ENCODE measurements around the gene CCDC12. TPM values are rescaled to one million over a fixed set of nuclear protein-coding genes. Genes with fewer than 3 reads are reported as not detected.

CCDC12 gene
- total RNA-seq, 1 experiment from 2014 or later, result 46.5 TPM

DNA sequence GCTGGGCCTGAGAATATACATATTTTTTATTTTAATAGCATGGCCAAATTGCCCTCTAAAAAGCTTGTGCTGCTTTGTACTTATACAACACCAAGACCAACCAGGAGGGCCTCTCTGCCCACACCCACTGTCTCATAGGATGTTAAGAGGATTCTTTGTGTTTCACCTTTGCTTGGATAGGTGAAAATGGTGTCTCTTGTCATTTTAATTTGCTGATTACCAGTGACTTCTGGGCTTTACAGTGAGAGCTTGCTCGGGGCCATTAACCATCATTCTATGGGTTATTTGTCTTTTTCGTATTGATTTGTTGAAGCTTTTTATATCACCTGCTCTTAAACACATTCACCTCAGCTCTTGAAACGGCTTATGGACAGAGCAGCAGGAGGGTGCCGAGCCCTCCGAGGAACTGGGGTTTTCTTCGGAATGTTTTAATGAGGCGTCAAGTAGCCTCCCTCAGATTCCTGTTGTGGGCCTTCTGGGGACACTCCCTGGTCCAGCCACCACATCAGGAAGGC, 88.5 kb downstream of the CCDC12 start (continued):
- TF ChIP-seq, protein P1, sequence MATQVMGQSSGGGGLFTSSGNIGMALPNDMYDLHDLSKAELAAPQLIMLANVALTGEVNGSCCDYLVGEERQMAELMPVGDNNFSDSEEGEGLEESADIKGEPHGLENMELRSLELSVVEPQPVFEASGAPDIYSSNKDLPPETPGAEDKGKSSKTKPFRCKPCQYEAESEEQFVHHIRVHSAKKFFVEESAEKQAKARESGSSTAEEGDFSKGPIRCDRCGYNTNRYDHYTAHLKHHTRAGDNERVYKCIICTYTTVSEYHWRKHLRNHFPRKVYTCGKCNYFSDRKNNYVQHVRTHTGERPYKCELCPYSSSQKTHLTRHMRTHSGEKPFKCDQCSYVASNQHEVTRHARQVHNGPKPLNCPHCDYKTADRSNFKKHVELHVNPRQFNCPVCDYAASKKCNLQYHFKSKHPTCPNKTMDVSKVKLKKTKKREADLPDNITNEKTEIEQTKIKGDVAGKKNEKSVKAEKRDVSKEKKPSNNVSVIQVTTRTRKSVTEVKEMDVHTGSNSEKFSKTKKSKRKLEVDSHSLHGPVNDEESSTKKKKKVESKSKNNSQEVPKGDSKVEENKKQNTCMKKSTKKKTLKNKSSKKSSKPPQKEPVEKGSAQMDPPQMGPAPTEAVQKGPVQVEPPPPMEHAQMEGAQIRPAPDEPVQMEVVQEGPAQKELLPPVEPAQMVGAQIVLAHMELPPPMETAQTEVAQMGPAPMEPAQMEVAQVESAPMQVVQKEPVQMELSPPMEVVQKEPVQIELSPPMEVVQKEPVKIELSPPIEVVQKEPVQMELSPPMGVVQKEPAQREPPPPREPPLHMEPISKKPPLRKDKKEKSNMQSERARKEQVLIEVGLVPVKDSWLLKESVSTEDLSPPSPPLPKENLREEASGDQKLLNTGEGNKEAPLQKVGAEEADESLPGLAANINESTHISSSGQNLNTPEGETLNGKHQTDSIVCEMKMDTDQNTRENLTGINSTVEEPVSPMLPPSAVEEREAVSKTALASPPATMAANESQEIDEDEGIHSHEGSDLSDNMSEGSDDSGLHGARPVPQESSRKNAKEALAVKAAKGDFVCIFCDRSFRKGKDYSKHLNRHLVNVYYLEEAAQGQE (IDR thresholded peaks at IDR 0.05; ENCODE audit: low read depth), result no peak
- no peak for TF ChIP-seq SRF (IDR thresholded peaks at IDR 0.05; ENCODE audit: low read depth)
- no peak for TF ChIP-seq EZH2 (IDR thresholded peaks at IDR 0.05)
- TF ChIP-seq, protein P2, sequence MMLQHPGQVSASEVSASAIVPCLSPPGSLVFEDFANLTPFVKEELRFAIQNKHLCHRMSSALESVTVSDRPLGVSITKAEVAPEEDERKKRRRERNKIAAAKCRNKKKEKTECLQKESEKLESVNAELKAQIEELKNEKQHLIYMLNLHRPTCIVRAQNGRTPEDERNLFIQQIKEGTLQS (IDR thresholded peaks at IDR 0.05), result no peak
- TF ChIP-seq FOSL1 (IDR thresholded peaks at IDR 0.05; ENCODE audit: low read depth), result no peak
- TF ChIP-seq, protein P3, sequence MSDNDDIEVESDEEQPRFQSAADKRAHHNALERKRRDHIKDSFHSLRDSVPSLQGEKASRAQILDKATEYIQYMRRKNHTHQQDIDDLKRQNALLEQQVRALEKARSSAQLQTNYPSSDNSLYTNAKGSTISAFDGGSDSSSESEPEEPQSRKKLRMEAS (IDR thresholded peaks at IDR 0.05), result no peak

DNA sequence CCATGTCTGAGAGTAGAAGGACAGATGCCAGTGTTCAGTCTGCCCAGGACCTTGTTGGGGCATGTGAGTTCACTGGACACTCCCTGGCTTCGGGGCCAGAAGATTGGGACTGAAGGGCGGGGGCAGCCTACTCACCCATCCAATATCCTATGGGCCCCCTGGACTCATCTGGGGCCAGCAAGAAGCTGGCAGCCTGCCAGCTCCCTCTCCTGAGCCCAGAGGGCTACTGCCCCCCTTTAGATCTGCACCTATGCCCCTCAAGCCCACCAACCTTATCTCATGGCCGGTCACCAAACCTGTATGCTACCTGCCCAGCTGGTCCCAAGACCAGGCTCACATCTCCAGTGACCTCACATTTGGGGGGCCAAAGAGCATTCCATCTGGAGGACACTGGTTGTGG, 90.9 kb downstream of the CCDC12 start:
- H3K4me3 ChIP-seq (replicated peaks in 1 of 2; ENCODE audit: low read depth in 1 of 2, low read length in 2 of 2), result no peak overlapping the region
- no peaks in the 10 kb centered on the region for H3K36me3 ChIP-seq (ENCODE audit: control insufficient read depth in 1 of 2, insufficient read depth in 2 of 2, low read length in 2 of 2)
- H3K4me1 ChIP-seq (ENCODE audit: control insufficient read depth in 1 of 2, insufficient read depth in 2 of 2, low read length in 2 of 2), result no peaks in the 10 kb centered on the region
- H3K4me2 ChIP-seq (ENCODE audit: low read length), result no peak overlapping the region
- H2AFZ ChIP-seq (ENCODE audit: low read depth, low read length, poor library complexity, severe bottlenecking), result no peak overlapping the region
- BruUV-seq (replicated peaks), result no TSS peak
- ATAC-seq, result no peak
- CTCF ChIA-PET, result no interaction called here
- no peak overlapping the region for H3K9ac ChIP-seq (ENCODE audit: low read length)
- H3K9me2 ChIP-seq (ENCODE audit: insufficient read depth), result no peaks in the 10 kb centered on the region
- no peak for TF ChIP-seq SRF (IDR thresholded peaks at IDR 0.05; ENCODE audit: low read depth)
- H4K20me1 ChIP-seq (ENCODE audit: insufficient read depth), result no peaks in the 10 kb centered on the region
- H3K79me2 ChIP-seq (ENCODE audit: insufficient read depth, low read length), result no peaks in the 10 kb centered on the region
- H3K9me3 ChIP-seq (ENCODE audit: control insufficient read depth in 1 of 2, insufficient read depth in 1 of 2, low read depth in 1 of 2, low read length in 2 of 2), result no peaks in the 10 kb centered on the region
- RAD21 ChIA-PET (ENCODE audit: low non-redundant PET in 1 of 2, low total read pairs in 2 of 2, uncharacterized antibody in 2 of 2, unreplicated experiment in 2 of 2), result no interaction called here
- POLR2A ChIA-PET, result no interaction called here
- H3K27ac ChIP-seq (ENCODE audit: low read depth, low read length), result no peak overlapping the region
- DNase-seq (ENCODE audit: low read depth, low spot score), result no peak
- no peaks in the 10 kb centered on the region for H3K27me3 ChIP-seq (ENCODE audit: insufficient read depth, low read length)
- intact Hi-C loops (cut with micrococcal nuclease), result no loop called here
